Hepatocyte (in vitro differentiated cells): Measurements from ENCODE around the gene PGK1.

Source experiments
- CTCF ChIP-seq: fragments of 200-600 bp; sonication (generic); IDR thresholded peaks from 2 replicates; pipeline ENCODE4 v1.5.1; 2016; ENCODE audit warnings: antibody characterized with exemption, mild to moderate bottlenecking; ENCODE audit not compliant: poor library complexity
- EZH2 ChIP-seq: fragments of 200-600 bp; sonication (generic); IDR thresholded peaks from 2 replicates; pipeline ENCODE4 v1.6.1; 2016; ENCODE audit warnings: antibody characterized with exemption, mild to moderate bottlenecking, borderline replicate concordance
- EZH2phosphoT487 ChIP-seq: fragments of 200-600 bp; sonication (generic); IDR thresholded peaks from one replicate; pipeline ENCODE4 v1.6.1; 2018; ENCODE audit warnings: antibody characterized with exemption, mild to moderate bottlenecking, low read depth, moderate library complexity; ENCODE audit not compliant: unreplicated experiment, severe bottlenecking

- TF ChIP-seq CTCF (no peak), EZH2phosphoT487 (no peak), EZH2 (no peak)
Measured at GRCh38 chrX:78102091-78102490, 2.0 kb upstream of the PGK1 start.
